ENCODE measurements around the gene BANF1.

- TF ChIP-seq CTCF (IDR thresholded peaks at IDR 0.05) (no peak), POLR2A (IDR thresholded peaks at IDR 0.05) (no peak)
Measured at GRCh38 chr11:65979261-65979759, 23.0 kb upstream of the BANF1 start.
